Caco-2 (cell line): Measurements from ENCODE around the gene NFKB1. TPM values are rescaled to one million over a fixed set of nuclear protein-coding genes. Genes with fewer than 3 reads are reported as not detected.

ENCODE experiments used
- BruUV-seq: library from RNA; stranded (reverse); fragments of 400-500 nt; replicated peaks from 2 replicates; lab custom pipeline; 2021; lab: Mats Ljungman, UMichigan
- CTCF ChIA-PET: fragments of 300-600 bp; sonication (Branson Sonifier 250); formaldehyde crosslinking; loops from one replicate; lab custom pipeline; 2022; ENCODE audit warnings: antibody characterized with exemption; lab: Charles Lee
- POLR2A ChIA-PET: fragments of 300-600 bp; sonication (Branson Sonifier 250); formaldehyde crosslinking; loops from one replicate; lab custom pipeline; 2022; ENCODE audit warnings: antibody characterized with exemption; lab: Charles Lee
- DNase-seq, 2 experiments: peaks; one replicate each; pipeline versions ENCODE4 v3.0.0 to v3.0.0-alpha.2; 2020 to 2022
- H3K27me3 ChIP-seq: replicated peaks from 2 replicates; pipeline ENCODE4 v1.6.0; 2011; ENCODE audit warnings: low read length; ENCODE audit not compliant: control insufficient read depth, insufficient read depth
- H3K36me3 ChIP-seq: 2 replicates; pipeline ENCODE4 v1.5.1; 2011; ENCODE audit warnings: low read length; ENCODE audit not compliant: control insufficient read depth, insufficient read depth
- H3K4me1 ChIP-seq: fragments of 250-450 bp; sonication (Bioruptor Pico); 2 replicates; pipeline ENCODE4 v1.5.1; 2020; ENCODE audit warnings: mild to moderate bottlenecking
- H3K4me3 ChIP-seq: 2 replicates; pipeline ENCODE4 v1.5.1; 2011; ENCODE audit warnings: low read depth, mild to moderate bottlenecking, control low read depth, low read length
- H3K9me3 ChIP-seq: fragments of 250-450 bp; sonication (Bioruptor Pico); 2 replicates; pipeline ENCODE4 v1.5.1; 2020; ENCODE audit warnings: mild to moderate bottlenecking, moderate library complexity
- H3K27ac Mint-ChIP-seq: one replicate; pipeline ENCODE4 v1.8.0; 2022; ENCODE audit warnings: mixed read lengths; ENCODE audit not compliant: unreplicated experiment
- H3K27me3 Mint-ChIP-seq: one replicate; pipeline ENCODE4 v1.8.0; 2022; ENCODE audit warnings: mixed read lengths; ENCODE audit not compliant: insufficient read depth, unreplicated experiment
- H3K36me3 Mint-ChIP-seq: one replicate; pipeline ENCODE4 v1.8.0; 2022; ENCODE audit warnings: mild to moderate bottlenecking, mixed read lengths; ENCODE audit not compliant: insufficient read depth, unreplicated experiment
- H3K4me1 Mint-ChIP-seq: one replicate; pipeline ENCODE4 v1.8.0; 2022; ENCODE audit warnings: low read depth, mixed read lengths; ENCODE audit not compliant: unreplicated experiment
- H3K4me3 Mint-ChIP-seq: one replicate; pipeline ENCODE4 v1.8.0; 2022; ENCODE audit warnings: mild to moderate bottlenecking, moderate library complexity, mixed read lengths; ENCODE audit not compliant: unreplicated experiment
- H3K9me3 Mint-ChIP-seq: one replicate; pipeline ENCODE4 v1.8.0; 2022; ENCODE audit warnings: mixed read lengths; ENCODE audit not compliant: unreplicated experiment
- CTCF ChIP-seq, 2 experiments: fragments of 200-600 bp in 1 of 2; IDR thresholded peaks; 1 replicate in 1 of 2; 2 replicates in 1 of 2; pipeline versions ENCODE4 v1.5.1 to v1.8.0; 2011 to 2022; ENCODE audit warnings: antibody characterized with exemption in 1 of 2, control low read depth in 1 of 2, inconsistent platforms in 1 of 2, low read depth in 1 of 2, low read length in 1 of 2, mild to moderate bottlenecking in 1 of 2, moderate library complexity in 1 of 2; ENCODE audit not compliant: insufficient read depth in 1 of 2, severe bottlenecking in 1 of 2, unreplicated experiment in 1 of 2
- intact Hi-C: fragments of 100-400 bp; cut with micrococcal nuclease; formaldehyde crosslinking; loops from one replicate; pipeline ENCODE4 v1.10.0; 2022; ENCODE audit not compliant: unreplicated experiment
- total RNA-seq: library from RNA; stranded (reverse); gene quantifications from 2 replicates; pipeline ENCODE4 v1.2.3, GENCODE V29; 2022

Gene NFKB1
- total RNA-seq, 1 experiment from 2014 or later = 33.0 TPM

GRCh38 chr4:102640669-102641068, 139.5 kb downstream of the NFKB1 start:
- no peak for DNase-seq
- POLR2A ChIA-PET = no interaction called here
- peaks cover 52% of the 10 kb centered on the region for H3K36me3 Mint-ChIP-seq
- no peak for TF ChIP-seq CTCF (IDR thresholded peaks at IDR 0.05; ENCODE audit: insufficient read depth in 1 of 2, low read depth in 1 of 2, low read length in 1 of 2, severe bottlenecking in 1 of 2, unreplicated experiment in 1 of 2)
- no peak overlapping the region for H3K27ac Mint-ChIP-seq
- H3K27me3 ChIP-seq = no peaks in the 10 kb centered on the region
- no TSS peak for BruUV-seq
- no peaks in the 10 kb centered on the region for H3K4me1 Mint-ChIP-seq
- no peak overlapping the region for H3K4me3 Mint-ChIP-seq
- CTCF ChIA-PET = no interaction called here
- H3K4me1 ChIP-seq = no peaks in the 10 kb centered on the region; the same call in 1 of the 2 replicates
- no peaks in the 10 kb centered on the region for H3K9me3 Mint-ChIP-seq
- 0 out of 2 replicates have a peak, but pooled peaks cover 1% of the 10 kb centered on the region for H3K36me3 ChIP-seq
- intact Hi-C loops = no loop called here
- H3K4me3 ChIP-seq = no peak overlapping the region
- no peaks in the 10 kb centered on the region for H3K27me3 Mint-ChIP-seq
- H3K9me3 ChIP-seq = no peaks in the 10 kb centered on the region

- H3K27me3 ChIP-seq = no peaks in the 10 kb centered on the region
- intact Hi-C loops = no loop called here
- CTCF ChIA-PET = no interaction called here
- TF ChIP-seq CTCF (IDR thresholded peaks at IDR 0.05; ENCODE audit: insufficient read depth in 1 of 2, low read depth in 1 of 2, low read length in 1 of 2, severe bottlenecking in 1 of 2, unreplicated experiment in 1 of 2) = no peak
- Mint-ChIP-seq H3K27me3 (no peaks in the 10 kb centered on the region), H3K27ac (no peak overlapping the region), H3K4me3 (no peak overlapping the region), H3K36me3 (peaks cover 50% of the 10 kb centered on the region), H3K4me1 (no peaks in the 10 kb centered on the region), H3K9me3 (no peaks in the 10 kb centered on the region)
- no TSS peak for BruUV-seq
- 0 out of 2 replicates have a peak, but pooled peaks cover 1% of the 10 kb centered on the region for H3K36me3 ChIP-seq
- H3K4me3 ChIP-seq = no peak overlapping the region
- no peaks in the 10 kb centered on the region for H3K9me3 ChIP-seq
- DNase-seq = no peak
- H3K4me1 ChIP-seq = no peaks in the 10 kb centered on the region; the same call in 1 of the 2 replicates
- POLR2A ChIA-PET = no interaction called here
These were observed 140.6 kb downstream of the NFKB1 start for GRCh38 chr4:102641793-102642192.

- TF ChIP-seq CTCF (IDR thresholded peaks at IDR 0.05; ENCODE audit: insufficient read depth in 1 of 2, low read depth in 1 of 2, low read length in 1 of 2, severe bottlenecking in 1 of 2, unreplicated experiment in 1 of 2) = no peak
- Mint-ChIP-seq H3K9me3 (no peaks in the 10 kb centered on the region), H3K27ac (peak overlapping the region; percentile 23), H3K4me1 (no peaks in the 10 kb centered on the region), H3K4me3 (no peak overlapping the region), H3K27me3 (no peaks in the 10 kb centered on the region), H3K36me3 (peaks cover 44% of the 10 kb centered on the region)
- H3K4me3 ChIP-seq = no peak overlapping the region
- no peaks in the 10 kb centered on the region; the same call in 1 of the 2 replicates for H3K4me1 ChIP-seq
- BruUV-seq = no TSS peak
- no peak for DNase-seq
- H3K9me3 ChIP-seq = no peaks in the 10 kb centered on the region
- intact Hi-C loops = no loop called here
- no peaks in the 10 kb centered on the region for H3K27me3 ChIP-seq
- CTCF ChIA-PET = no interaction called here
- POLR2A ChIA-PET = no interaction called here
- 0 out of 2 replicates have a peak, but pooled peaks cover 1% of the 10 kb centered on the region for H3K36me3 ChIP-seq
These were observed 141.6 kb downstream of the NFKB1 start for GRCh38 chr4:102642631-102643298.
